ENCODE data around the gene VSTM1. TPM values are rescaled to one million over a fixed set of nuclear protein-coding genes. Genes with fewer than 3 reads are reported as not detected.

Gene VSTM1
- total RNA-seq, 2 donors from 2014 or later, result not detected

DNA sequence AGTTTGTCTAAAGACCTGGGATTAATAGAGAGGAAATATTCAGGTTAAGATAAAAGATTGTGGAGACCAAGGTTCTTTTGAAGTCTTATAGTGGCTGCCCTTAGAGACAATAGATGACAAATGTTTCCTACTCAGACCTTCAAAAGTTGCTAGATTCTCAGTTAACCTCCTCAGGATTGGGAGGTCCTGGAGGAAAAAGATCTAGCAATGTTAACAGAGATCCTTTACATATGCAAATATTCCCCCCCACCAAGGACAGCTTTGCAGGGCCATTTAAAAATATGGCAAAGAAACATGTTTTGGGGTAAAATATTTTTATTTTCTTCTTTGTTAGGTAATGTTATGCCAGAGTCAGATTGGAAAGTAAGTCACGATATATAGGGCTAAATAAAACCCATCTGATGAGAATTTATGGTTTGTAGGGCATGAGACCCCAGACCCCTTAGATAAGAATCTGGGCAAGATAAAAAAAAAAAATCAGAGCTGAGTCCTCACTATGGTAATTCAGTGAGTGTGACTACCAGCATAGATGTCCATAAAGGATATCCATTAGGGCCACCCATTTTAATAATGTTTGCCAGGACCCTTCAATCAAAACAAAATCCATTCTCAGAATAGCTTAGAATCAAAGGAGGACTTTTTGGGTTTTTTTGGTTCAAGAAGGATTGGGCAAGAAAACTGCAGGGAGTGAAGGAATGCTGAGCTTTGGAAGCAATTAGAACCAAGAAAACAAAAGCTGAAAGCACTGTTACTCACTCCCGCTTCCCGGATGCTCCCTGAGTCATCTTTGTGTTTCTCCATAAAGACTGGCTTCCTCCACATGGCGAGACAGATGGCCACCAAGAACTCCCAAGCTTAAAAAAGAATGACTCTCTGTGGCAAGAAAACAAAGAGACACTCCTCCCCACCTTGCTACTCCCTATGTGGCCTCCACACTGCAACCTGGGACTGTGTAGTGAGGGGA is 28.2 kb downstream of the VSTM1 start:
- peaks cover 19% of the 10 kb centered on the region for H3K4me1 Mint-ChIP-seq

GRCh38 chr19:54030895-54031586 is 32.7 kb downstream of the VSTM1 start:
- no peak overlapping the region for H3K4me3 Mint-ChIP-seq
- Histone ChIP-seq H3K4me3 (ENCODE audit: low read length) (no peak overlapping the region), H3K4me1 (ENCODE audit: control insufficient read depth, insufficient read depth, low read length) (no peaks in the 10 kb centered on the region), H3K27ac (ENCODE audit: low read depth, low read length) (no peak overlapping the region), H3K9ac (ENCODE audit: extremely low read depth, low read length, poor library complexity, severe bottlenecking) (no peak overlapping the region), H3K9me3 (ENCODE audit: control insufficient read depth, low read length) (no peaks in the 10 kb centered on the region), H3K36me3 (ENCODE audit: control insufficient read depth, insufficient read depth, low read length) (no peaks in the 10 kb centered on the region), H3K27me3 (ENCODE audit: control insufficient read depth, insufficient read depth, low read length, poor library complexity, severe bottlenecking) (no peaks in the 10 kb centered on the region)
- H3K27me3 Mint-ChIP-seq (ENCODE audit: insufficient read depth), result no peaks in the 10 kb centered on the region
- H3K4me1 Mint-ChIP-seq, result peaks cover 28% of the 10 kb centered on the region
- no peak overlapping the region for H3K27ac Mint-ChIP-seq
- 68 to 74% methylated on average over 12 to 13 of the region's 13 CpGs for WGBS, 2 experiments (ENCODE audit: insufficient coverage in 1 of 2, insufficient read length in 1 of 2)
- H3K36me3 Mint-ChIP-seq (ENCODE audit: low read depth), result no peaks in the 10 kb centered on the region
- H3K9me3 Mint-ChIP-seq, result no peaks in the 10 kb centered on the region
- peak; percentile 59 for DNase-seq
- TF ChIP-seq CTCF (conservative IDR thresholded peaks at IDR 0.05), result peak; percentile 76

More for the DNA sequence above, 28.2 kb downstream of the VSTM1 start:
- H3K9ac ChIP-seq (ENCODE audit: extremely low read depth, low read length, poor library complexity, severe bottlenecking), result no peak overlapping the region
- DNase-seq, result peak; percentile 81
- no peaks in the 10 kb centered on the region for H3K27me3 Mint-ChIP-seq (ENCODE audit: insufficient read depth)
- 13 to 37% methylated on average over 2 to 4 of the region's 4 CpGs for WGBS, 2 experiments (ENCODE audit: insufficient coverage in 1 of 2, insufficient read length in 1 of 2)
- H3K27ac Mint-ChIP-seq, result peak overlapping the region; percentile 90
- H3K9me3 Mint-ChIP-seq, result no peaks in the 10 kb centered on the region
- no peak overlapping the region for H3K4me3 ChIP-seq (ENCODE audit: low read length)
- H3K27ac ChIP-seq (ENCODE audit: low read depth, low read length), result peak overlapping the region; percentile 44
- H3K27me3 ChIP-seq (ENCODE audit: control insufficient read depth, insufficient read depth, low read length, poor library complexity, severe bottlenecking), result no peaks in the 10 kb centered on the region
- H3K4me1 ChIP-seq (ENCODE audit: control insufficient read depth, insufficient read depth, low read length), result no peaks in the 10 kb centered on the region
- H3K4me3 Mint-ChIP-seq, result no peak overlapping the region
- no peaks in the 10 kb centered on the region for H3K9me3 ChIP-seq (ENCODE audit: control insufficient read depth, low read length)
- H3K36me3 ChIP-seq (ENCODE audit: control insufficient read depth, insufficient read depth, low read length), result no peaks in the 10 kb centered on the region
- no peak for TF ChIP-seq CTCF (conservative IDR thresholded peaks at IDR 0.05)
- H3K36me3 Mint-ChIP-seq (ENCODE audit: low read depth), result no peaks in the 10 kb centered on the region

- DNase-seq, result peak; percentile 92
- no peaks in the 10 kb centered on the region for H3K9me3 Mint-ChIP-seq
- 65 to 68% methylated on average over 8 to 9 of the region's 9 CpGs for WGBS, 2 experiments (ENCODE audit: insufficient coverage in 1 of 2, insufficient read length in 1 of 2)
- no peaks in the 10 kb centered on the region for H3K36me3 ChIP-seq (ENCODE audit: control insufficient read depth, insufficient read depth, low read length)
- H3K27me3 ChIP-seq (ENCODE audit: control insufficient read depth, insufficient read depth, low read length, poor library complexity, severe bottlenecking), result no peaks in the 10 kb centered on the region
- H3K4me1 ChIP-seq (ENCODE audit: control insufficient read depth, insufficient read depth, low read length), result no peaks in the 10 kb centered on the region
- peaks cover 18% of the 10 kb centered on the region for H3K4me1 Mint-ChIP-seq
- no peak overlapping the region for H3K9ac ChIP-seq (ENCODE audit: extremely low read depth, low read length, poor library complexity, severe bottlenecking)
- H3K36me3 Mint-ChIP-seq (ENCODE audit: low read depth), result no peaks in the 10 kb centered on the region
- H3K27ac Mint-ChIP-seq, result no peak overlapping the region
- no peak overlapping the region for H3K4me3 ChIP-seq (ENCODE audit: low read length)
- H3K9me3 ChIP-seq (ENCODE audit: control insufficient read depth, low read length), result no peaks in the 10 kb centered on the region
- no peak overlapping the region for H3K27ac ChIP-seq (ENCODE audit: low read depth, low read length)
- H3K27me3 Mint-ChIP-seq (ENCODE audit: insufficient read depth), result no peaks in the 10 kb centered on the region
- H3K4me3 Mint-ChIP-seq, result no peak overlapping the region
- peak; percentile 78 for TF ChIP-seq CTCF (conservative IDR thresholded peaks at IDR 0.05)
These were observed 33.7 kb downstream of the VSTM1 start for GRCh38 chr19:54029930-54030490.

Data from endodermal cell (in vitro differentiated cells).